Mesenchymal stem cell (in vitro differentiated cells and primary cell): ENCODE results near the gene STX18.

Source experiments
- DNase-seq: peaks from one replicate; pipeline ENCODE4 v3.0.0-alpha.2; 2013
- H2AFZ ChIP-seq: one replicate; pipeline ENCODE4 v1.6.1; 2013; ENCODE audit warnings: low read depth, mild to moderate bottlenecking, control low read depth, inconsistent platforms, low read length, moderate library complexity
- H2AK5ac ChIP-seq: 2 replicates; pipeline ENCODE4 v1.6.1; 2013; ENCODE audit warnings: low read length, moderate library complexity, mild to moderate bottlenecking, inconsistent platforms; ENCODE audit not compliant: severe bottlenecking
- H2BK120ac ChIP-seq: one replicate; pipeline ENCODE4 v1.6.1; 2013; ENCODE audit warnings: low read depth, mild to moderate bottlenecking, inconsistent platforms, low read length, moderate library complexity
- H2BK12ac ChIP-seq, 2 experiments: one replicate each; pipeline ENCODE4 v1.6.1; 2013; ENCODE audit warnings: inconsistent platforms in 2 of 2, low read length in 2 of 2, mild to moderate bottlenecking in 2 of 2, moderate library complexity in 2 of 2, control low read depth in 1 of 2
- H2BK15ac ChIP-seq: one replicate; pipeline ENCODE4 v1.6.1; 2013; ENCODE audit warnings: mild to moderate bottlenecking, low read depth, inconsistent platforms; ENCODE audit not compliant: poor library complexity, severe bottlenecking
- H2BK5ac ChIP-seq: 2 replicates; pipeline ENCODE4 v1.6.1; 2013; ENCODE audit warnings: low read depth, mild to moderate bottlenecking, low read length, control low read depth, inconsistent platforms; ENCODE audit not compliant: poor library complexity, severe bottlenecking
- H3K14ac ChIP-seq, 2 experiments: one replicate each; pipeline ENCODE4 v1.6.1; 2013; ENCODE audit warnings: inconsistent platforms in 2 of 2, low read length in 2 of 2, control low read depth in 1 of 2, mild to moderate bottlenecking in 1 of 2, moderate library complexity in 1 of 2
- H3K18ac ChIP-seq, 2 experiments: one replicate each; pipeline ENCODE4 v1.6.1; 2013; ENCODE audit warnings: inconsistent platforms in 2 of 2, low read length in 2 of 2, control low read depth in 1 of 2, low read depth in 1 of 2, mild to moderate bottlenecking in 1 of 2
- H3K23ac ChIP-seq, 2 experiments: one replicate each; pipeline ENCODE4 v1.6.1; 2013; ENCODE audit warnings: inconsistent platforms in 2 of 2, low read length in 2 of 2, mild to moderate bottlenecking in 2 of 2, moderate library complexity in 2 of 2, control low read depth in 1 of 2
- H3K27ac ChIP-seq: 2 replicates; pipeline ENCODE4 v1.5.1; 2013; ENCODE audit warnings: mild to moderate bottlenecking, moderate library complexity, low read length, control low read depth, inconsistent platforms; ENCODE audit not compliant: poor library complexity, severe bottlenecking
- H3K27me3 ChIP-seq, 2 experiments: 2 replicates each; pipeline versions ENCODE4 v1.6.1 to v1.7.0; 2013; ENCODE audit warnings: low read length in 2 of 2, mild to moderate bottlenecking in 2 of 2, moderate library complexity in 2 of 2, control low read depth in 1 of 2, inconsistent platforms in 1 of 2; ENCODE audit not compliant: control insufficient read depth in 1 of 2, insufficient read depth in 1 of 2
- H3K36me3 ChIP-seq, 2 experiments: 2 replicates each; pipeline versions ENCODE4 v1.6.1 to v1.7.0; 2013; ENCODE audit warnings: low read length in 2 of 2, control low read depth in 1 of 2, inconsistent platforms in 1 of 2, low read depth in 1 of 2, mild to moderate bottlenecking in 1 of 2; ENCODE audit not compliant: insufficient read depth in 2 of 2, control insufficient read depth in 1 of 2
- H3K4ac ChIP-seq, 2 experiments: one replicate each; pipeline ENCODE4 v1.6.1; 2013; ENCODE audit warnings: inconsistent platforms in 2 of 2, low read length in 2 of 2, mild to moderate bottlenecking in 2 of 2, moderate library complexity in 2 of 2, control low read depth in 1 of 2, low read depth in 1 of 2
- H3K4me1 ChIP-seq: 2 replicates; pipeline ENCODE4 v1.6.1; 2013; ENCODE audit warnings: low read depth, low read length, control low read depth; ENCODE audit not compliant: control insufficient read depth, insufficient read depth
- H3K4me2 ChIP-seq: 2 replicates; pipeline ENCODE4 v1.6.1; 2013; ENCODE audit warnings: low read length, mild to moderate bottlenecking, inconsistent platforms; ENCODE audit not compliant: poor library complexity, severe bottlenecking
- H3K4me3 ChIP-seq, 2 experiments: 2 replicates each; pipeline versions ENCODE4 v1.5.1 to v1.7.0; 2013; ENCODE audit warnings: low read length in 2 of 2, mild to moderate bottlenecking in 2 of 2, control low read depth in 1 of 2, low read depth in 1 of 2; ENCODE audit not compliant: insufficient read depth in 1 of 2
- H3K79me1 ChIP-seq: replicated peaks from 2 replicates; pipeline ENCODE4 v1.6.1; 2013; ENCODE audit warnings: mild to moderate bottlenecking, control low read depth, low read length, inconsistent platforms; ENCODE audit not compliant: poor library complexity, severe bottlenecking
- H3K9ac ChIP-seq: 2 replicates; pipeline ENCODE4 v1.7.0; 2013; ENCODE audit warnings: mild to moderate bottlenecking, low read length, moderate library complexity
- H3K9me3 ChIP-seq: 2 replicates; pipeline ENCODE4 v1.7.0; 2013; ENCODE audit warnings: mild to moderate bottlenecking, low read length; ENCODE audit not compliant: control insufficient read depth
- H4K8ac ChIP-seq: one replicate; pipeline ENCODE4 v1.6.1; 2013; ENCODE audit warnings: inconsistent platforms, mild to moderate bottlenecking, low read length, moderate library complexity
- H4K91ac ChIP-seq: one replicate; pipeline ENCODE4 v1.6.1; 2013; ENCODE audit warnings: mild to moderate bottlenecking, low read length, inconsistent platforms
- WGBS: methylation state at CpG from one replicate; pipeline ENCODE4 v1.1.7; 2013; ENCODE audit warnings: mixed read lengths; 5-methylcytosine and 5-hydroxymethylcytosine counted together

The STX18 gene

GRCh38 chr4:4377732-4378460 lies 164.0 kb downstream of the STX18 start:
- Histone ChIP-seq H3K23ac (no peak overlapping the region), H2BK15ac (no peak overlapping the region), H3K27me3 (peaks cover 49 to 76% of the 10 kb centered on the region in 2 experiments), H3K18ac (no peak overlapping the region), H3K36me3 (no peaks in the 10 kb centered on the region), H2AK5ac (no peak overlapping the region), H4K91ac (no peak overlapping the region), H3K4ac (no peak overlapping the region), H3K4me1 (no peaks in the 10 kb centered on the region), H3K4me2 (no peak overlapping the region), H4K8ac (no peak overlapping the region), H2BK12ac (no peak overlapping the region), H3K14ac (no peak overlapping the region), H3K9ac (no peak overlapping the region), H3K79me1 (no peaks in the 10 kb centered on the region), H2BK5ac (no peak overlapping the region), H2BK120ac (no peak overlapping the region), H2AFZ (no peak overlapping the region), H3K27ac (no peak overlapping the region), H3K9me3 (peaks cover 8% of the 10 kb centered on the region), H3K4me3 (no peak overlapping the region)
- 88% methylated on average over 23 of the region's 23 CpGs for WGBS
- no peak for DNase-seq

- Histone ChIP-seq H2AFZ (no peak overlapping the region), H2BK120ac (no peak overlapping the region), H3K79me1 (no peaks in the 10 kb centered on the region), H3K23ac (no peak overlapping the region), H2AK5ac (no peak overlapping the region), H2BK15ac (no peak overlapping the region), H3K36me3 (no peaks in the 10 kb centered on the region), H3K27me3 (peaks cover 48 to 74% of the 10 kb centered on the region in 2 experiments), H3K4ac (no peak overlapping the region), H3K4me1 (no peaks in the 10 kb centered on the region), H4K91ac (no peak overlapping the region), H3K4me3 (no peak overlapping the region), H3K18ac (no peak overlapping the region), H3K27ac (no peak overlapping the region), H3K4me2 (no peak overlapping the region), H3K14ac (no peak overlapping the region), H3K9me3 (peaks cover 8% of the 10 kb centered on the region), H3K9ac (no peak overlapping the region), H4K8ac (no peak overlapping the region), H2BK12ac (no peak overlapping the region), H2BK5ac (no peak overlapping the region)
- DNase-seq: no peak
- WGBS: 91% methylated on average over 12 of the region's 12 CpGs
Measured at GRCh38 chr4:4377191-4377590, 164.7 kb downstream of the STX18 start.

DNA sequence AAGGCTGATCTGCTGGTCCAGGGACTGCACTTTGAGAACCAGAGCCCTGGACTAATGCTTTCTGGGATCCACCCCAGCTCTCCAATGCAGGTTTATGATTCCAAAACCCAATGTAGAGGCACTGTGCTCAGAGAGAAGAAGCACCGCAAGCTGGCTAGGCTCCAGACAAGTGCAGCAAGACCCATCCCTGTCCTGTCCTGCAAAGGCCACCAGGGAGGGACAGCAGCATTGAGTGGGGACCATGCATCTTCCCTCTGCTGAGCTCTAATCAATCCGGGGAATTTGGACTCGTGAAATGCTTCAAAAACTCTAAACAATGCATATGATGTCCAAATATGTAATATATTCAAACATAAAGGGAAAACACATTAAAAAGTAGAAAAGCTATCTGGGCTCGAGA lies 165.8 kb downstream of the STX18 start:
- Histone ChIP-seq H3K18ac (no peak overlapping the region), H3K4me3 (no peak overlapping the region), H4K91ac (no peak overlapping the region), H2BK5ac (no peak overlapping the region), H3K14ac (no peak overlapping the region), H3K4me1 (no peaks in the 10 kb centered on the region), H3K4ac (no peak overlapping the region), H2BK12ac (no peak overlapping the region), H3K23ac (no peak overlapping the region), H3K4me2 (no peak overlapping the region), H3K79me1 (no peaks in the 10 kb centered on the region), H2AFZ (no peak overlapping the region), H3K9me3 (peaks cover 8% of the 10 kb centered on the region), H4K8ac (no peak overlapping the region), H3K27ac (no peak overlapping the region), H2BK120ac (no peak overlapping the region), H2AK5ac (no peak overlapping the region), H3K27me3 (peaks cover 43 to 70% of the 10 kb centered on the region in 2 experiments), H3K9ac (no peak overlapping the region), H2BK15ac (no peak overlapping the region), H3K36me3 (no peaks in the 10 kb centered on the region)
- 86% methylated on average over 4 of the region's 4 CpGs for WGBS
- DNase-seq: no peak

GRCh38 chr4:4374388-4375098 lies 167.3 kb downstream of the STX18 start:
- H2BK120ac ChIP-seq: no peak overlapping the region
- no peak overlapping the region for H3K27ac ChIP-seq
- H4K91ac ChIP-seq: no peak overlapping the region
- H4K8ac ChIP-seq: no peak overlapping the region
- DNase-seq: no peak
- no peak overlapping the region for H3K23ac ChIP-seq
- 88% methylated on average over 5 of the region's 6 CpGs for WGBS
- no peak overlapping the region for H3K4me2 ChIP-seq
- no peak overlapping the region for H2BK12ac ChIP-seq
- no peak overlapping the region for H3K4ac ChIP-seq
- no peak overlapping the region for H2BK5ac ChIP-seq
- H3K79me1 ChIP-seq: no peaks in the 10 kb centered on the region
- H3K4me3 ChIP-seq: no peak overlapping the region
- H3K14ac ChIP-seq: no peak overlapping the region
- no peak overlapping the region for H3K9ac ChIP-seq
- H2AFZ ChIP-seq: no peak overlapping the region
- H3K27me3 ChIP-seq: peaks cover 39 to 74% of the 10 kb centered on the region in 2 experiments
- no peak overlapping the region for H2BK15ac ChIP-seq
- no peak overlapping the region for H3K18ac ChIP-seq
- no peak overlapping the region for H2AK5ac ChIP-seq
- H3K4me1 ChIP-seq: no peaks in the 10 kb centered on the region
- no peaks in the 10 kb centered on the region for H3K36me3 ChIP-seq
- H3K9me3 ChIP-seq: peaks cover 8% of the 10 kb centered on the region
